ENCODE measurements around the gene SLC25A13. TPM values are rescaled to one million over a fixed set of nuclear protein-coding genes. Genes with fewer than 3 reads are reported as not detected.

Gene SLC25A13
- total RNA-seq, 4 donors from 2014 or later = 2.3 to 53.0 (median 39.3) TPM

DNA sequence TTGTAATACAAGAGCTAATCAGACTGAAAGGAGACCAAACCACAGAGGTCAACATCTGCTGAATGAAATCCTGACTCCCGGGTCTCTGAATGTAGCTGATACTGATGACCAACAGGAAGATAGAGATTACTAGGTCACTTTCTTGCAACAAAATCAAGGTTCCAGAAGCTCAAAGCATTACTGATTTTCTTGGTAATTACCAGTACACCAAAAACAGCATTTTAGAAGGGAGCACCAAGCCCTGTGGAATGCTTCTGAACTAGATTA lies 177.7 kb downstream of the SLC25A13 start:
- no peaks in the 10 kb centered on the region for H3K4me1 ChIP-seq
- no peaks in the 10 kb centered on the region for H3K9me3 ChIP-seq
- H3K27ac ChIP-seq = no peak overlapping the region
- no peak for DNase-seq
- no peaks in the 10 kb centered on the region for H3K27me3 ChIP-seq
- TF ChIP-seq, protein P1, sequence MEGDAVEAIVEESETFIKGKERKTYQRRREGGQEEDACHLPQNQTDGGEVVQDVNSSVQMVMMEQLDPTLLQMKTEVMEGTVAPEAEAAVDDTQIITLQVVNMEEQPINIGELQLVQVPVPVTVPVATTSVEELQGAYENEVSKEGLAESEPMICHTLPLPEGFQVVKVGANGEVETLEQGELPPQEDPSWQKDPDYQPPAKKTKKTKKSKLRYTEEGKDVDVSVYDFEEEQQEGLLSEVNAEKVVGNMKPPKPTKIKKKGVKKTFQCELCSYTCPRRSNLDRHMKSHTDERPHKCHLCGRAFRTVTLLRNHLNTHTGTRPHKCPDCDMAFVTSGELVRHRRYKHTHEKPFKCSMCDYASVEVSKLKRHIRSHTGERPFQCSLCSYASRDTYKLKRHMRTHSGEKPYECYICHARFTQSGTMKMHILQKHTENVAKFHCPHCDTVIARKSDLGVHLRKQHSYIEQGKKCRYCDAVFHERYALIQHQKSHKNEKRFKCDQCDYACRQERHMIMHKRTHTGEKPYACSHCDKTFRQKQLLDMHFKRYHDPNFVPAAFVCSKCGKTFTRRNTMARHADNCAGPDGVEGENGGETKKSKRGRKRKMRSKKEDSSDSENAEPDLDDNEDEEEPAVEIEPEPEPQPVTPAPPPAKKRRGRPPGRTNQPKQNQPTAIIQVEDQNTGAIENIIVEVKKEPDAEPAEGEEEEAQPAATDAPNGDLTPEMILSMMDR (IDR thresholded peaks at IDR 0.05) = no peak
- no peak for TF ChIP-seq POLR2A (IDR thresholded peaks at IDR 0.05)
- H3K4me3 ChIP-seq = no peak overlapping the region
- no peaks in the 10 kb centered on the region for H3K36me3 ChIP-seq
- intact Hi-C loops (cut with DNase I; ENCODE audit: low total_unique reads) = no loop called here

DNA sequence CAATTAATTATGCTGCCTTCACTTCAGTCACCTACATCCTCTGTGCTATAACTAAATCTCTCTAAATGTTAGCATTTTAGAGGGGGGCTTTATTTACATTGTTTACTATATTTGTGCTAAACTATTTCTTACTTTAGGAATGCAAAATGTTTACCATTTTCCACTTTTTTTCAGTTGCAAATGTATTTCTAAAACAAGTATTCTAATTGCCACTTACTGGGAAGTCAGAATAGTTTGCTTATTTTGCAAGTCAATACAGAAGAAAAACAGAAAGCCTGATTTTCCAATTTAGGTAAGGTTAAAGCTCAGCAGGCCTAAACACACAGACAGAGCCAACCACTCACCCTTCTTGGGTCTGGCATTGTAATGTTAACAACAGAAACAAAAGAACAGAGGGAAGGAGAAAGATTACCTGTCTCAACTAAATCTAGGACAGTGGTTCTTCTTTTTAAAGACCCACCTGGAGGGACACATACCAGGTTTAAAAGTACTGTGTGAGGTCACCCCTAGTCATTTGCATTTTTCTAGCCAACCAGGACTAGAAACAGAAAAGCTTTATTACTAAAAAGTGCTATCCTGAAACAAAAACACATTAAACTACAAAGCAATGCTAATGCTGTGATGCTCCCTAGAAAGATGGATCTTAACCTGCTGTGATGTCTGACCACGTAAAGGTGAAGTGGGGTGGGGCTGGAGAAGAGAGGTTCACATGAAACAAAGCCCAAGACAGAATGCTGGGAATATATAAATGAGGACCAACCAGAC lies 178.2 kb downstream of the SLC25A13 start:
- H3K36me3 ChIP-seq = no peaks in the 10 kb centered on the region
- intact Hi-C loops (cut with DNase I; ENCODE audit: low total_unique reads) = no loop called here
- DNase-seq = no peak
- H3K4me1 ChIP-seq = no peaks in the 10 kb centered on the region
- H3K27me3 ChIP-seq = no peaks in the 10 kb centered on the region
- TF ChIP-seq, protein P1 (IDR thresholded peaks at IDR 0.05) = no peak
- no peak for TF ChIP-seq POLR2A (IDR thresholded peaks at IDR 0.05)
- H3K27ac ChIP-seq = no peak overlapping the region
- H3K4me3 ChIP-seq = no peak overlapping the region
- H3K9me3 ChIP-seq = no peaks in the 10 kb centered on the region

DNA sequence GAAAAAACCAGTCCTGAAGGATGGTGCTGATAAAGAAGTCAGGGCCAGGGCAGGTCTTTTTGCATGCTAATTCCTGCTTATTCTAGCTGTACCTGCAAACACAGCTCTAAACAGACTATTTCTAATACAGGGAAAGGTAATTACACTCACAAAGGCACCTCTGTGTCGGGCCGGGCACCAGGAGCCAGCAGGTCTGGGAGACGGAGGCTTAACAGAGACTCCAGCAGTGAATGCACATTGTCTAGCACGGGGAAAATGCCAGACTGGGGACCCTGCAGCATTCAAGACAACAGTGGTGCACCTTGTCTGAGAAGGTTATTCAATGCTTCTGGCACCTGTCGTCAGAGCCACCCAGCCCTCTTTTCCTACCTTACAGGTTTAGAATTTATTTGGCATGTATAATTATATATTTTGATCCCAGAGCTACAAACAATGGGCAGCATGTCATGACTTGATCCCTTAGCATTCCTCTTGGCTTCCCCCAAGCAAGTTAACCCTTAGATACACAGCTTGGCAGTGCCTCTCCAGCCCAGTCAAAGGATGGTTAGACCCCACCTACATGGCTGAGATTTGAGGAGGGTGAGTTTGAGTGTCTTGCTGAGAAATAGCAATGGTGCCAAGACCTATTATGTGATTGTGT lies 185.2 kb downstream of the SLC25A13 start:
- Histone ChIP-seq H3K27ac (no peak overlapping the region), H3K36me3 (no peaks in the 10 kb centered on the region), H3K9me3 (no peaks in the 10 kb centered on the region), H3K27me3 (no peaks in the 10 kb centered on the region), H3K4me3 (no peak overlapping the region), H3K4me1 (no peaks in the 10 kb centered on the region)
- intact Hi-C loops (cut with DNase I; ENCODE audit: low total_unique reads) = no loop called here
- DNase-seq = no peak
- no peak for TF ChIP-seq POLR2A (IDR thresholded peaks at IDR 0.05)

DNA sequence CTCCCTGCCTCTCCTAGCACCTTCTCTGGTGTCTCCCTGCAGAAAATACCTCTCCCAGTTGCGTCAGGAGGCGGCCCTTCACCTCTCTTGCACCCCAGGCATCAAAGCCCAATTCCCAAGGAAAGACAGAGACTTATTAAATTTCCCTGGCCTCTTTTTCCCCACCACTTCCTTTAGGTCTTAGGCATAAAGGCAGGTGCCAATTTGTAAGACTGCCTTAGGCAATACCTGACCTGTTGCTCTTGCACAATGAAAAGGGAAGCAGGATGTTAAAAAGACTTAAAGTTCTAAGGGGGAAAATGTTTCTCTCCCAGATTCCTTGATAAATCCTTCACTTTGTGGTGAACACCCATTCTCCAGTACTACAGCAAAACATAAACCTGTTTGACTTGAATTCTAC lies 186.7 kb downstream of the SLC25A13 start:
- TF ChIP-seq POLR2A (IDR thresholded peaks at IDR 0.05) = no peak
- TF ChIP-seq, protein P1 (IDR thresholded peaks at IDR 0.05) = no peak
- Histone ChIP-seq H3K4me1 (no peaks in the 10 kb centered on the region), H3K36me3 (no peaks in the 10 kb centered on the region), H3K4me3 (no peak overlapping the region), H3K27ac (no peak overlapping the region), H3K27me3 (no peaks in the 10 kb centered on the region), H3K9me3 (no peaks in the 10 kb centered on the region)
- intact Hi-C loops (cut with DNase I; ENCODE audit: low total_unique reads) = no loop called here
- DNase-seq = no peak

DNA sequence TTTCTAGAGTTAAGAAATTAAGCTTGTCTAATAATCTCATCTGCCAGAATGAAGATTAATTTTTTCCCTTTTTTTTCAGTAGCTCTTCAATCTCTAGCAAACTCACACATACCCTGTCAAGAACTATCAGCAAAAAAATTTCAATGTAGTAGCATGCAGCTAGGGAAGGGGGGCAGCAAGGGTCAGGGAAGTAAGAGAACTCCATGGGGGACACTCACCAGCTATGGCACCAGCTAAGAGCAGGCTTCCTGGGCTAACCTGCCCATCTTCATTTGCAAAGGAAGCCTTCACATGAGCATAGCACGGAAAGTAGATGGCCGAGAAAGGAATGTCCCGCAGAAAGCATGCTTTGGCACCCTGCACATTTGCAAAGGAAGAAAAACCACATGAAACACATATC lies 190.4 kb downstream of the SLC25A13 start:
- Histone ChIP-seq H3K27ac (no peak overlapping the region), H3K4me1 (no peaks in the 10 kb centered on the region), H3K27me3 (no peaks in the 10 kb centered on the region), H3K4me3 (no peak overlapping the region), H3K9me3 (no peaks in the 10 kb centered on the region), H3K36me3 (no peaks in the 10 kb centered on the region)
- no peak for DNase-seq
- intact Hi-C loops (cut with DNase I; ENCODE audit: low total_unique reads) = no loop called here
- TF ChIP-seq POLR2A (IDR thresholded peaks at IDR 0.05) = no peak
- TF ChIP-seq, protein P1 (IDR thresholded peaks at IDR 0.05) = no peak

Data from uterus (tissue), 4 donors.